HG02884 (cell line): ENCODE results near the gene SMARCE1.

ENCODE experiments used
- ATAC-seq: cut with Tn5 transposase; IDR thresholded peaks from one replicate; pipeline ENCODE4 v1.9.1; 2021; ENCODE audit warnings: mild to moderate bottlenecking, moderate library complexity; ENCODE audit not compliant: unreplicated experiment

Gene SMARCE1

GRCh38 chr17:40613467-40614154, 34.0 kb downstream of the SMARCE1 start:
- ATAC-seq = no peak

GRCh38 chr17:40612599-40613244, 34.9 kb downstream of the SMARCE1 start:
- ATAC-seq = no peak

- ATAC-seq = no peak
Observed at GRCh38 chr17:40611840-40612474, 35.7 kb downstream of the SMARCE1 start.

GRCh38 chr17:40610359-40610758, 37.3 kb downstream of the SMARCE1 start:
- no peak for ATAC-seq

GRCh38 chr17:40608061-40608581, 39.5 kb downstream of the SMARCE1 start:
- no peak for ATAC-seq

- no peak for ATAC-seq
Observed at GRCh38 chr17:40607641-40608040, 40.0 kb downstream of the SMARCE1 start.

- ATAC-seq = no peak
Observed at GRCh38 chr17:40606548-40607353, 40.9 kb downstream of the SMARCE1 start.

GRCh38 chr17:40605306-40605705, 42.3 kb downstream of the SMARCE1 start:
- ATAC-seq = no peak

GRCh38 chr17:40604327-40605080, 43.1 kb downstream of the SMARCE1 start:
- no peak for ATAC-seq

- no peak for ATAC-seq
Observed at GRCh38 chr17:40602445-40603443, 44.9 kb downstream of the SMARCE1 start.

GRCh38 chr17:40600486-40601046, 47.1 kb downstream of the SMARCE1 start:
- no peak for ATAC-seq

- no peak for ATAC-seq
Observed at GRCh38 chr17:40599468-40599763, 48.2 kb downstream of the SMARCE1 start.

- ATAC-seq = peak; percentile 64
Observed at GRCh38 chr17:40598619-40599467, 48.8 kb downstream of the SMARCE1 start.

GRCh38 chr17:40598301-40598618, 49.4 kb downstream of the SMARCE1 start:
- ATAC-seq = no peak

GRCh38 chr17:40597556-40598300, 49.9 kb downstream of the SMARCE1 start:
- no peak for ATAC-seq

GRCh38 chr17:40597156-40597555, 50.5 kb downstream of the SMARCE1 start:
- ATAC-seq = no peak

GRCh38 chr17:40596261-40596919, 51.2 kb downstream of the SMARCE1 start:
- no peak for ATAC-seq
